Skeletal muscle satellite cell (primary cell): ENCODE data around the gene DIABLO.

Experiments used
- H3K27me3 ChIP-seq: 2 replicates; pipeline ENCODE4 v1.7.0; 2013; ENCODE audit warnings: low read length; ENCODE audit not compliant: control insufficient read depth, insufficient read depth
- H3K36me3 ChIP-seq: 2 replicates; pipeline ENCODE4 v1.7.0; 2013; ENCODE audit warnings: mild to moderate bottlenecking, control low read depth, low read length; ENCODE audit not compliant: insufficient read depth
- H3K4me1 ChIP-seq: 2 replicates; pipeline ENCODE4 v1.7.0; 2013; ENCODE audit warnings: low read length; ENCODE audit not compliant: control insufficient read depth, insufficient read depth
- H3K4me2 ChIP-seq: 2 replicates; pipeline ENCODE4 v1.7.0; 2013; ENCODE audit warnings: mild to moderate bottlenecking, low read length
- H3K4me3 ChIP-seq: 2 replicates; pipeline ENCODE4 v1.7.0; 2013; ENCODE audit warnings: low read length
- H3K9ac ChIP-seq: 2 replicates; pipeline ENCODE4 v1.7.0; 2013; ENCODE audit warnings: mild to moderate bottlenecking, low read depth, low read length, moderate library complexity
- H3K9me3 ChIP-seq: replicated peaks from 2 replicates; pipeline ENCODE4 v1.7.0; 2013; ENCODE audit warnings: mild to moderate bottlenecking, control low read depth, low read length

Gene DIABLO

GRCh38 chr12:122244565-122245371 lies 18.9 kb upstream of the DIABLO start:
- Histone ChIP-seq H3K4me3 (no peak overlapping the region), H3K36me3 (peaks cover 18% of the 10 kb centered on the region)

DNA sequence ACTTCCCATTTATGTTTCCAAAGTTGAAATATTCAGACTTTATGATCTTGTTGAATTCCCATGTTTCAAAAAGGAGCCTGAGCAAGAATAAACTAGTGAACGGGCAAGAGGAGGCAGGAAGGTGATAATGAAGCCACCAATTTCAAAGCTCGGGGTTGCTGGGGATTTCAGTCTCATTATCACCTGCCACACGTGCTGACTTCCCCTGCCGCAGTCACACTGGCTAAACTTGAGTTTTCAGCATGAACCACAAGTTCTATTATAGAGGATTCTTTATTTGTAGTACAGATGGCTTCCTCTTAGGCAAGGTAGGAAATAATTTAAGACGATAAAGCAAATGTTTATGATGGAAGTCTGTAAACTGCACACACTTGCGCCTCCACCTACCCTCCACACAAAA lies 18.1 kb upstream of the DIABLO start:
- H3K4me3 ChIP-seq, result no peak overlapping the region
- H3K9me3 ChIP-seq, result no peaks in the 10 kb centered on the region
- peaks cover 11% of the 10 kb centered on the region for H3K36me3 ChIP-seq
- no peaks in the 10 kb centered on the region for H3K4me1 ChIP-seq
- no peak overlapping the region for H3K9ac ChIP-seq
- H3K4me2 ChIP-seq, result no peak overlapping the region
- H3K27me3 ChIP-seq, result no peaks in the 10 kb centered on the region

More at GRCh38 chr12:122244565-122245371, 18.9 kb upstream of the DIABLO start:
- no peaks in the 10 kb centered on the region for H3K27me3 ChIP-seq
- H3K9ac ChIP-seq, result no peak overlapping the region
- no peaks in the 10 kb centered on the region for H3K4me1 ChIP-seq
- H3K9me3 ChIP-seq, result no peaks in the 10 kb centered on the region
- H3K4me2 ChIP-seq, result no peak overlapping the region

DNA sequence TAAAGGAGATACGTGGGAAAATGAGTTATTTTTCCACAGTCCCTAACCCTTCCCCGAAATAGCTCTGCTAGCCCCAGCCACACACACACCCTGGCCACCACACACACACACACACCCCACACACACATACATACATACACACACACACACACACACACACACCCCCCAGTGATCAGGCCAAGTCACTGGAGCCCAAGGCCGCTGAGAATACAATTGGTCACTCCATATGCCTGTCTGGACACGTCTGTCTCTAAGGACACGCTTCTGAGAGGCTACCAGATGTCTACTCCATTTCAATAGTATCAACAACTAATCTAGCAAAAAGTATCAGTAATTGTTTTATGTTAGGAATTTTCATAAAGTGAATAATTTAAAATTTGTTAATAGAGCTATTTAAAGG lies 13.0 kb upstream of the DIABLO start:
- H3K36me3 ChIP-seq, result peaks cover 22% of the 10 kb centered on the region
- H3K4me3 ChIP-seq, result no peak overlapping the region
- H3K9me3 ChIP-seq, result no peaks in the 10 kb centered on the region
- H3K27me3 ChIP-seq, result no peaks in the 10 kb centered on the region
- H3K4me2 ChIP-seq, result no peak overlapping the region
- no peaks in the 10 kb centered on the region for H3K4me1 ChIP-seq
- no peak overlapping the region for H3K9ac ChIP-seq

GRCh38 chr12:122235741-122236140 lies 9.9 kb upstream of the DIABLO start:
- no peaks in the 10 kb centered on the region for H3K9me3 ChIP-seq
- H3K36me3 ChIP-seq, result peaks cover 29% of the 10 kb centered on the region
- H3K4me3 ChIP-seq, result no peak overlapping the region

GRCh38 chr12:122232691-122233090 lies 6.8 kb upstream of the DIABLO start:
- H3K9ac ChIP-seq, result no peak overlapping the region
- H3K9me3 ChIP-seq, result no peaks in the 10 kb centered on the region
- no peaks in the 10 kb centered on the region for H3K4me1 ChIP-seq
- H3K27me3 ChIP-seq, result no peaks in the 10 kb centered on the region
- peaks cover 30% of the 10 kb centered on the region for H3K36me3 ChIP-seq
- H3K4me2 ChIP-seq, result no peak overlapping the region
- no peak overlapping the region for H3K4me3 ChIP-seq

More at GRCh38 chr12:122235741-122236140, 9.9 kb upstream of the DIABLO start:
- no peak overlapping the region for H3K9ac ChIP-seq
- no peaks in the 10 kb centered on the region for H3K4me1 ChIP-seq
- H3K27me3 ChIP-seq, result no peaks in the 10 kb centered on the region
- no peak overlapping the region for H3K4me2 ChIP-seq

GRCh38 chr12:122230798-122231197 lies 4.9 kb upstream of the DIABLO start:
- no peak overlapping the region for H3K4me3 ChIP-seq
- H3K4me1 ChIP-seq, result peaks cover 9% of the 10 kb centered on the region
- peaks cover 26% of the 10 kb centered on the region for H3K36me3 ChIP-seq
- no peak overlapping the region for H3K4me2 ChIP-seq
- H3K9me3 ChIP-seq, result no peaks in the 10 kb centered on the region
- H3K9ac ChIP-seq, result no peak overlapping the region
- H3K27me3 ChIP-seq, result no peaks in the 10 kb centered on the region

DNA sequence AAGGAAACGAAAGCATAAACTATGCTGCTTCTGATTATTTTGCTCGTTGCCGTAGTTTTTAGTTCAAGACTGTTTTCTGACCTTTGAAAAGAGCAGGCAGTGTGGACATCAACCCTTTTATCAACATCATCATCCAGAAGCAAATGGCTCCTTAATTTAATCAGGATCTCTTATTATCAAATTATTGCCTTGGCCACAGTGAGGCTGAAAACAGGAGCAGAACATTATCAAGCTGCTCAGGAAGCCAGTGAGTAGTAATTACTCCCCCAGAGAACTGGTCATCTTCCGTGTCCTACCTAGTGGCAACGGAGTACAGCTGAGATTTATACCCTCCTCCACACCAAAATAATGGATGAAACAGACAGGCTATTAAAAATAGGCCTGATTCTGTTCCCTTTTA lies 2.2 kb upstream of the DIABLO start:
- Histone ChIP-seq H3K9me3 (no peaks in the 10 kb centered on the region), H3K4me1 (peaks cover 17% of the 10 kb centered on the region), H3K27me3 (no peaks in the 10 kb centered on the region), H3K4me2 (no peak overlapping the region), H3K4me3 (no peak overlapping the region), H3K36me3 (peaks cover 24% of the 10 kb centered on the region), H3K9ac (no peak overlapping the region)

DNA sequence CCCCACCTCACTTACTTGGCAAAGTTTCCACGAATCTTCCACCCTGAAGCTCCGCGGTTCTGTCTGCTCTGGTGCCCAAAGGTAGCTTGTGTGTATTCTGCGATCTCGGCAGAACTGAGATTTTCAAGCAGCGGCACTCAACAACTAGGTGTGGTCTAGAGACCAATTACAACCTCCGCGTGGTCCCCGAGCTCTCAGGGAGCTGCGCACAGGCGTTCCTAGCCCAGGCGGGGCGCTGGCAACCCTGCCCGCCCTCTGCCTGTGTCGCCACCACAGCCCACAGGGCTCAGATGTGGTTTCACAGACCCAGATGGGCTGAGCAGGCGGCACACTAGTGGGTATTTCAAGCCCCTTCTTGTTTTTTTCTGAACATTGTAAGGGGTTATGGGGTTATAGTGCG lies 1.5 kb upstream of the DIABLO start:
- Histone ChIP-seq H3K27me3 (no peaks in the 10 kb centered on the region), H3K4me2 (no peak overlapping the region), H3K9ac (no peak overlapping the region), H3K36me3 (peaks cover 20% of the 10 kb centered on the region), H3K4me3 (no peak overlapping the region), H3K9me3 (no peaks in the 10 kb centered on the region), H3K4me1 (peaks cover 17% of the 10 kb centered on the region)

- Histone ChIP-seq H3K27me3 (no peaks in the 10 kb centered on the region), H3K9me3 (no peaks in the 10 kb centered on the region), H3K4me2 (peak overlapping the region; percentile 93), H3K4me1 (peaks cover 17% of the 10 kb centered on the region), H3K9ac (no peak overlapping the region), H3K4me3 (peak overlapping the region; percentile 70), H3K36me3 (peaks cover 24% of the 10 kb centered on the region)
These were observed 694 bp upstream of the DIABLO start for GRCh38 chr12:122226366-122227125.

DNA sequence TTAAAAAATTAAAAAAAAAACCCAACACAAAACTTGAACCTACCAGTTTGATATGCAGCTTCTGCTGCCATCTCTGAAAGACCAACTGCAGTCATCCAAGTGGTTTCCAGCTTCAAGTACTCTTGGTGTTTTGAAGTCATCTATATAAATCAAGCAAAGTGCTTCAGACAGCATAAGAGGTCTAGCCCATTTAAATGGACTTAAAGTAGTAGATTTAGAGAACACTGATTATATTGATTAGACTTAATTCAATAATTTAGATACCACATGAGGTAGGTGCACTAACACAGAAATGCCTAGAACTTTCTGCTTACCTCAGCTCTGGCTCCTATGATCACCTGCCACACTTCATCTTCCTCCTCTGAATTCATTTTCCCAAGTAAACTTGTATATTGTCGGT lies 9.4 kb downstream of the DIABLO start:
- Histone ChIP-seq H3K36me3 (peaks cover 57% of the 10 kb centered on the region), H3K4me3 (no peak overlapping the region), H3K27me3 (no peaks in the 10 kb centered on the region), H3K4me1 (no peaks in the 10 kb centered on the region), H3K9me3 (no peaks in the 10 kb centered on the region), H3K4me2 (no peak overlapping the region), H3K9ac (no peak overlapping the region)

GRCh38 chr12:122215771-122216170 lies 10.1 kb downstream of the DIABLO start:
- no peak overlapping the region for H3K9ac ChIP-seq
- no peak overlapping the region for H3K4me2 ChIP-seq
- no peaks in the 10 kb centered on the region for H3K27me3 ChIP-seq
- peaks cover 55% of the 10 kb centered on the region for H3K36me3 ChIP-seq
- no peaks in the 10 kb centered on the region for H3K9me3 ChIP-seq
- no peaks in the 10 kb centered on the region for H3K4me1 ChIP-seq
- H3K4me3 ChIP-seq, result no peak overlapping the region
